ENCODE measurements around the gene EFTUD2.

Gene EFTUD2

GRCh38 chr17:44928136-44928535 is 28.9 kb upstream of the EFTUD2 start:
- TF ChIP-seq MAX (IDR thresholded peaks at IDR 0.05) = no peak
- no peak for TF ChIP-seq REST (IDR thresholded peaks at IDR 0.05; ENCODE audit: low read depth)
- no peak for TF ChIP-seq TEAD4 (IDR thresholded peaks at IDR 0.05)
- TF ChIP-seq USF1 (IDR thresholded peaks at IDR 0.05) = no peak
- TF ChIP-seq TAF1 (IDR thresholded peaks at IDR 0.05; ENCODE audit: low read depth) = no peak
- no peak for TF ChIP-seq EP300 (IDR thresholded peaks at IDR 0.05; ENCODE audit: borderline replicate concordance)
- no peak for TF ChIP-seq CEBPB (IDR thresholded peaks at IDR 0.05)
- TF ChIP-seq CREB1 (IDR thresholded peaks at IDR 0.05; ENCODE audit: low read depth) = no peak
- TF ChIP-seq ZBTB7A (IDR thresholded peaks at IDR 0.05; ENCODE audit: low read depth) = no peak
- no peak for TF ChIP-seq RAD21 (IDR thresholded peaks at IDR 0.05; ENCODE audit: low read depth)
- TF ChIP-seq TCF12 (IDR thresholded peaks at IDR 0.05; ENCODE audit: low read depth) = no peak
- TF ChIP-seq YY1 (IDR thresholded peaks at IDR 0.05; ENCODE audit: low read depth) = no peak
- TF ChIP-seq EGR1 (IDR thresholded peaks at IDR 0.05) = no peak
- TF ChIP-seq FOXM1 (IDR thresholded peaks at IDR 0.05; ENCODE audit: borderline replicate concordance, low read depth) = no peak
- TF ChIP-seq NFIC (IDR thresholded peaks at IDR 0.05) = no peak

GRCh38 chr17:44927696-44928095 is 28.5 kb upstream of the EFTUD2 start:
- TF ChIP-seq TEAD4 (IDR thresholded peaks at IDR 0.05) (no peak), RAD21 (IDR thresholded peaks at IDR 0.05; ENCODE audit: low read depth) (no peak), TCF12 (IDR thresholded peaks at IDR 0.05; ENCODE audit: low read depth) (no peak), FOXM1 (IDR thresholded peaks at IDR 0.05; ENCODE audit: borderline replicate concordance, low read depth) (no peak), YY1 (IDR thresholded peaks at IDR 0.05; ENCODE audit: low read depth) (no peak)

- no peak for TF ChIP-seq CREB1 (IDR thresholded peaks at IDR 0.05; ENCODE audit: low read depth)
- TF ChIP-seq EGR1 (IDR thresholded peaks at IDR 0.05) = no peak
- no peak for TF ChIP-seq YY1 (IDR thresholded peaks at IDR 0.05; ENCODE audit: low read depth)
- TF ChIP-seq NFIC (IDR thresholded peaks at IDR 0.05) = no peak
- TF ChIP-seq REST (IDR thresholded peaks at IDR 0.05; ENCODE audit: low read depth) = no peak
These were observed 27.7 kb upstream of the EFTUD2 start for GRCh38 chr17:44926821-44927525.

GRCh38 chr17:44925731-44926697 is 26.8 kb upstream of the EFTUD2 start:
- TF ChIP-seq CEBPB (IDR thresholded peaks at IDR 0.05) (no peak), EGR1 (IDR thresholded peaks at IDR 0.05) (no peak), YY1 (IDR thresholded peaks at IDR 0.05; ENCODE audit: low read depth) (no peak), ZBTB7A (IDR thresholded peaks at IDR 0.05; ENCODE audit: low read depth) (no peak), CREB1 (IDR thresholded peaks at IDR 0.05; ENCODE audit: low read depth) (no peak), EP300 (IDR thresholded peaks at IDR 0.05; ENCODE audit: borderline replicate concordance) (no peak)

GRCh38 chr17:44924107-44924544 is 24.9 kb upstream of the EFTUD2 start:
- no peak for TF ChIP-seq EP300 (IDR thresholded peaks at IDR 0.05; ENCODE audit: borderline replicate concordance)
- no peak for TF ChIP-seq MAX (IDR thresholded peaks at IDR 0.05)
- TF ChIP-seq TEAD4 (IDR thresholded peaks at IDR 0.05) = no peak
- TF ChIP-seq FOXM1 (IDR thresholded peaks at IDR 0.05; ENCODE audit: borderline replicate concordance, low read depth) = no peak
- TF ChIP-seq NFIC (IDR thresholded peaks at IDR 0.05) = no peak
- no peak for TF ChIP-seq YY1 (IDR thresholded peaks at IDR 0.05; ENCODE audit: low read depth)
- TF ChIP-seq ZBTB7A (IDR thresholded peaks at IDR 0.05; ENCODE audit: low read depth) = no peak
- no peak for TF ChIP-seq RAD21 (IDR thresholded peaks at IDR 0.05; ENCODE audit: low read depth)
- TF ChIP-seq TCF12 (IDR thresholded peaks at IDR 0.05; ENCODE audit: low read depth) = no peak
- no peak for TF ChIP-seq REST (IDR thresholded peaks at IDR 0.05; ENCODE audit: low read depth)
- no peak for TF ChIP-seq USF1 (IDR thresholded peaks at IDR 0.05)
- no peak for TF ChIP-seq EGR1 (IDR thresholded peaks at IDR 0.05)
- no peak for TF ChIP-seq CEBPB (IDR thresholded peaks at IDR 0.05)
- TF ChIP-seq CREB1 (IDR thresholded peaks at IDR 0.05; ENCODE audit: low read depth) = no peak
- TF ChIP-seq TAF1 (IDR thresholded peaks at IDR 0.05; ENCODE audit: low read depth) = no peak

Measured in Ishikawa (cell line).